SK-N-SH (cell line): ENCODE measurements around the gene ARHGDIB. TPM values are rescaled to one million over a fixed set of nuclear protein-coding genes. Genes with fewer than 3 reads are reported as not detected.

ENCODE experiments used
- CTCF ChIA-PET: fragments of 300-600, 350-600 bp; formaldehyde crosslinking; extraction: SDS; loops from one replicate; lab custom pipeline; 2021; lab: Yijun Ruan, JAX
- POLR2A ChIA-PET: fragments of 350-600 bp; sonication (Branson Sonifier 250); formaldehyde crosslinking; extraction: SDS; loops from one replicate; lab custom pipeline; 2020; ENCODE audit warnings: antibody characterized with exemption, inconsistent platforms; lab: Yijun Ruan, JAX
- DNase-seq: peaks from one replicate; pipeline ENCODE4 v3.0.0; 2012
- H2AFZ ChIP-seq: fragments of 200-600 bp; sonication (generic); 2 replicates; pipeline ENCODE4 v1.8.1; 2016; ENCODE audit warnings: antibody characterized with exemption, mild to moderate bottlenecking, low read depth
- H3F3A ChIP-seq: fragments of 200-600 bp; sonication (generic); replicated peaks from 2 replicates; pipeline ENCODE3; 2016; ENCODE audit warnings: antibody characterized with exemption, mild to moderate bottlenecking; ENCODE audit not compliant: insufficient read depth
- H3K27ac ChIP-seq, 2 experiments: fragments of 200-500 bp in 1 of 2; fragments of 200-600 bp in 1 of 2; sonication (Bioruptor generic) in 1 of 2; sonication (generic), shearing (Covaris generic) in 1 of 2; 2 replicates each; pipeline versions ENCODE4 v1.5.1 to v1.6.1; 2014 to 2016; ENCODE audit warnings: low read depth in 2 of 2, inconsistent platforms in 1 of 2, low read length in 1 of 2, mild to moderate bottlenecking in 1 of 2, mixed read lengths in 1 of 2
- H3K27me3 ChIP-seq: fragments of 200-600 bp; sonication (generic), shearing (Covaris generic); 2 replicates; pipeline ENCODE4 v1.6.1; 2016; ENCODE audit warnings: mixed run types; ENCODE audit not compliant: insufficient read depth
- H3K36me3 ChIP-seq, 2 experiments: fragments of 200-500 bp in 1 of 2; fragments of 200-600 bp in 1 of 2; sonication (Bioruptor generic) in 1 of 2; sonication (generic) in 1 of 2; replicated peaks in 1 of 2; 2 replicates each; pipeline versions ENCODE3 to v1.5.1; 2014 to 2016; ENCODE audit warnings: low read length in 1 of 2, mild to moderate bottlenecking in 1 of 2; ENCODE audit not compliant: insufficient read depth in 2 of 2, control insufficient read depth in 1 of 2
- H3K4me1 ChIP-seq, 2 experiments: fragments of 200-500 bp in 1 of 2; fragments of 200-600 bp in 1 of 2; sonication (Bioruptor generic) in 1 of 2; sonication (generic), shearing (Covaris generic) in 1 of 2; 2 replicates each; pipeline versions ENCODE4 v1.5.1 to v1.6.1; 2014 to 2016; ENCODE audit warnings: low read depth in 1 of 2, low read length in 1 of 2, mixed run types in 1 of 2; ENCODE audit not compliant: insufficient read depth in 2 of 2, control insufficient read depth in 1 of 2
- H3K4me2 ChIP-seq: fragments of 200-600 bp; sonication (generic), shearing (Covaris generic); 2 replicates; pipeline ENCODE4 v1.6.1; 2017; ENCODE audit warnings: mixed run types
- H3K4me3 ChIP-seq, 2 experiments: fragments of 200-500 bp in 1 of 2; fragments of 200-600 bp in 1 of 2; sonication (Bioruptor generic) in 1 of 2; sonication (generic), shearing (Covaris generic) in 1 of 2; 2 replicates each; pipeline versions ENCODE4 v1.5.1 to v1.8.1; 2014 to 2016; ENCODE audit warnings: low read depth in 2 of 2, inconsistent platforms in 1 of 2, low read length in 1 of 2, mild to moderate bottlenecking in 1 of 2, mixed read lengths in 1 of 2, moderate library complexity in 1 of 2
- H3K79me2 ChIP-seq: fragments of 200-600 bp; sonication (generic); 2 replicates; pipeline ENCODE4 v1.8.1; 2017; ENCODE audit warnings: mild to moderate bottlenecking; ENCODE audit not compliant: insufficient read depth
- H3K9ac ChIP-seq: fragments of 200-600 bp; sonication (generic); 2 replicates; pipeline ENCODE4 v1.6.1; 2017; ENCODE audit warnings: mixed run types
- H3K9me2 ChIP-seq: fragments of 200-600 bp; sonication (generic); 2 replicates; pipeline ENCODE4 v1.6.1; 2017; ENCODE audit warnings: mixed run types
- H3K9me3 ChIP-seq: fragments of 200-600 bp; sonication (generic); 2 replicates; pipeline ENCODE4 v1.6.1; 2017; ENCODE audit warnings: mixed run types, mild to moderate bottlenecking, moderate library complexity
- H4K20me1 ChIP-seq: fragments of 200-600 bp; sonication (generic); 2 replicates; pipeline ENCODE4 v1.6.1; 2017; ENCODE audit warnings: mild to moderate bottlenecking, mixed run types; ENCODE audit not compliant: insufficient read depth
- ELF1 ChIP-seq: IDR thresholded peaks from 2 replicates; pipeline ENCODE4 v1.4.0; 2012
- EP300 ChIP-seq, 2 experiments: IDR thresholded peaks; 2 replicates each; pipeline versions ENCODE4 v1.4.0 to v1.6.1; 2012; ENCODE audit warnings: borderline replicate concordance in 1 of 2, low read depth in 1 of 2, low read length in 1 of 2
- EZH2phosphoT487 ChIP-seq: fragments of 200-600 bp; sonication (generic); IDR thresholded peaks from 2 replicates; pipeline ENCODE4 v1.6.1; 2017; ENCODE audit warnings: low read depth, mixed run types, mild to moderate bottlenecking, antibody characterized with exemption, moderate library complexity, borderline replicate concordance
- FOSL2 ChIP-seq: IDR thresholded peaks from 2 replicates; pipeline ENCODE4 v1.4.0; 2012; ENCODE audit warnings: low read depth, mild to moderate bottlenecking, moderate library complexity, borderline replicate concordance
- JUND ChIP-seq: IDR thresholded peaks from 2 replicates; pipeline ENCODE4 v1.4.0; 2012
- MEF2A ChIP-seq: IDR thresholded peaks from 2 replicates; pipeline ENCODE4 v1.4.0; 2012; ENCODE audit warnings: low read depth, borderline replicate concordance
- MXI1 ChIP-seq: IDR thresholded peaks from 2 replicates; pipeline ENCODE4 v1.6.1; 2012; ENCODE audit warnings: mild to moderate bottlenecking, low read depth, low read length, improper control_type of control experiment
- NFIC ChIP-seq: IDR thresholded peaks from 2 replicates; pipeline ENCODE4 v1.4.0; 2012; ENCODE audit warnings: borderline replicate concordance
- NRF1 ChIP-seq: IDR thresholded peaks from 2 replicates; pipeline ENCODE4 v1.6.1; 2012; ENCODE audit warnings: low read depth, mild to moderate bottlenecking, low read length
- POLR2AphosphoS5 ChIP-seq: IDR thresholded peaks from 2 replicates; pipeline ENCODE4 v1.6.1; 2012; ENCODE audit warnings: low read depth, low read length
- RAD21 ChIP-seq: IDR thresholded peaks from 2 replicates; pipeline ENCODE4 v1.6.1; 2012; ENCODE audit warnings: mild to moderate bottlenecking, low read length
- RFX5 ChIP-seq: IDR thresholded peaks from 2 replicates; pipeline ENCODE4 v1.6.1; 2012; ENCODE audit warnings: mild to moderate bottlenecking, improper control_type of control experiment, low read length
- SMC3 ChIP-seq: IDR thresholded peaks from 2 replicates; pipeline ENCODE4 v1.6.1; 2012; ENCODE audit warnings: low read depth, low read length, improper control_type of control experiment
- TCF12 ChIP-seq: IDR thresholded peaks from 2 replicates; pipeline ENCODE4 v1.4.0; 2012
- TEAD4 ChIP-seq: IDR thresholded peaks from 2 replicates; pipeline ENCODE4 v1.4.0; 2012; ENCODE audit warnings: mild to moderate bottlenecking, borderline replicate concordance; ENCODE audit not compliant: insufficient read depth
- WGBS: methylation state at CpG from one replicate; pipeline ENCODE4 v1.1.6; 2017; ENCODE audit warnings: low lambda C conversion rate; 5-methylcytosine and 5-hydroxymethylcytosine counted together
- polyA plus RNA-seq, 3 experiments: library from polyadenylated mRNA; depleted of rRNA; stranded (reverse); fragments of >200 nt; gene quantifications; 2 replicates each; pipeline ENCODE4 v1.2.3, GENCODE V29; 2012
- TF ChIP-seq, protein P1 (sequence below): fragments of 200-600 bp; sonication (generic); IDR thresholded peaks from 2 replicates; pipeline ENCODE4 v1.6.1; 2017; ENCODE audit warnings: antibody characterized with exemption, mild to moderate bottlenecking, moderate library complexity
- TF ChIP-seq, protein P2 (sequence below): IDR thresholded peaks from 2 replicates; pipeline ENCODE4 v1.4.0; 2012; ENCODE audit warnings: low read depth
- TF ChIP-seq, protein P3 (sequence below): IDR thresholded peaks from 2 replicates; pipeline ENCODE4 v1.6.1; 2012; ENCODE audit warnings: mild to moderate bottlenecking, low read depth, low read length, moderate library complexity

Gene ARHGDIB
- polyA plus RNA-seq, 1 of the 3 experiments (the other 2 are of a cell fraction): 362 TPM

DNA sequence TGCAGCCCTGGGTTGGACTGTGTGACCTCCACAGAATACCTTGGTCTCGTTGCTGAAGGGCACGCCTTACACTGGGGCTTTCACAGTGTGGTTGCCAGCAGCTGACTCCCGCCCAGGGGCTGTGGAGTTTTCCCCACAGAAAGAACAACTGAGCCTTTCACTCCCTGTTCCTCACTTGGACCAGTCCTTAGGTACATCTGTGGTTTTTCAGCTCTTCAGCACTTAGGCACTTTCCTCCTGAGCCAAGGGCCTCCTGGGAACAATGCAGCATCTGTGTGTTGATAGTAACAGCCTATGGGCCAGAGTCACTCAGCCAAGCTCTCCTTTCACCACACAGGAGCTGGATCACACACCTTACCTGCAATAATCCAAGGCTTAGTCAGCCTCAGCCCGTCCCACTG lies 48.0 kb downstream of the ARHGDIB start:
- 86% methylated on average over 3 of the region's 4 CpGs for WGBS
- no peak for DNase-seq
- POLR2A ChIA-PET: no interaction called here

More for the DNA sequence above, 48.0 kb downstream of the ARHGDIB start:
- no peaks in the 10 kb centered on the region for H3K27me3 ChIP-seq
- CTCF ChIA-PET: interaction anchor here (0.8 kb wide), 2 partner anchors 13 to 82 kb away, joined by 3 to 4 read pairs; no protein-coding TSS in a partner anchor
- H3F3A ChIP-seq: no peaks in the 10 kb centered on the region
- no peaks in the 10 kb centered on the region for H3K36me3 ChIP-seq
- H3K4me3 ChIP-seq: no peak overlapping the region
- H3K79me2 ChIP-seq: no peaks in the 10 kb centered on the region
- H3K27ac ChIP-seq: no peak overlapping the region
- H4K20me1 ChIP-seq: no peaks in the 10 kb centered on the region
- no peak overlapping the region for H3K9ac ChIP-seq
- H3K4me2 ChIP-seq: no peak overlapping the region
- no peaks in the 10 kb centered on the region for H3K9me2 ChIP-seq
- TF ChIP-seq MEF2A (no peak), RFX5 (no peak), ELF1 (no peak), MXI1 (no peak), NRF1 (no peak), POLR2AphosphoS5 (no peak), RAD21 (no peak), TEAD4 (no peak), FOSL2 (no peak), EP300 (IDR thresholded peaks at IDR 0.05; ENCODE audit: borderline replicate concordance in 1 of 2, low read depth in 1 of 2, low read length in 1 of 2) (no peak), TCF12 (no peak), SMC3 (no peak), EZH2phosphoT487 (no peak), NFIC (no peak), JUND (no peak)
- TF ChIP-seq, protein P1, sequence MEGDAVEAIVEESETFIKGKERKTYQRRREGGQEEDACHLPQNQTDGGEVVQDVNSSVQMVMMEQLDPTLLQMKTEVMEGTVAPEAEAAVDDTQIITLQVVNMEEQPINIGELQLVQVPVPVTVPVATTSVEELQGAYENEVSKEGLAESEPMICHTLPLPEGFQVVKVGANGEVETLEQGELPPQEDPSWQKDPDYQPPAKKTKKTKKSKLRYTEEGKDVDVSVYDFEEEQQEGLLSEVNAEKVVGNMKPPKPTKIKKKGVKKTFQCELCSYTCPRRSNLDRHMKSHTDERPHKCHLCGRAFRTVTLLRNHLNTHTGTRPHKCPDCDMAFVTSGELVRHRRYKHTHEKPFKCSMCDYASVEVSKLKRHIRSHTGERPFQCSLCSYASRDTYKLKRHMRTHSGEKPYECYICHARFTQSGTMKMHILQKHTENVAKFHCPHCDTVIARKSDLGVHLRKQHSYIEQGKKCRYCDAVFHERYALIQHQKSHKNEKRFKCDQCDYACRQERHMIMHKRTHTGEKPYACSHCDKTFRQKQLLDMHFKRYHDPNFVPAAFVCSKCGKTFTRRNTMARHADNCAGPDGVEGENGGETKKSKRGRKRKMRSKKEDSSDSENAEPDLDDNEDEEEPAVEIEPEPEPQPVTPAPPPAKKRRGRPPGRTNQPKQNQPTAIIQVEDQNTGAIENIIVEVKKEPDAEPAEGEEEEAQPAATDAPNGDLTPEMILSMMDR: no peak
- TF ChIP-seq, protein P2, sequence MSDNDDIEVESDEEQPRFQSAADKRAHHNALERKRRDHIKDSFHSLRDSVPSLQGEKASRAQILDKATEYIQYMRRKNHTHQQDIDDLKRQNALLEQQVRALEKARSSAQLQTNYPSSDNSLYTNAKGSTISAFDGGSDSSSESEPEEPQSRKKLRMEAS: no peak
- TF ChIP-seq, protein P3, sequence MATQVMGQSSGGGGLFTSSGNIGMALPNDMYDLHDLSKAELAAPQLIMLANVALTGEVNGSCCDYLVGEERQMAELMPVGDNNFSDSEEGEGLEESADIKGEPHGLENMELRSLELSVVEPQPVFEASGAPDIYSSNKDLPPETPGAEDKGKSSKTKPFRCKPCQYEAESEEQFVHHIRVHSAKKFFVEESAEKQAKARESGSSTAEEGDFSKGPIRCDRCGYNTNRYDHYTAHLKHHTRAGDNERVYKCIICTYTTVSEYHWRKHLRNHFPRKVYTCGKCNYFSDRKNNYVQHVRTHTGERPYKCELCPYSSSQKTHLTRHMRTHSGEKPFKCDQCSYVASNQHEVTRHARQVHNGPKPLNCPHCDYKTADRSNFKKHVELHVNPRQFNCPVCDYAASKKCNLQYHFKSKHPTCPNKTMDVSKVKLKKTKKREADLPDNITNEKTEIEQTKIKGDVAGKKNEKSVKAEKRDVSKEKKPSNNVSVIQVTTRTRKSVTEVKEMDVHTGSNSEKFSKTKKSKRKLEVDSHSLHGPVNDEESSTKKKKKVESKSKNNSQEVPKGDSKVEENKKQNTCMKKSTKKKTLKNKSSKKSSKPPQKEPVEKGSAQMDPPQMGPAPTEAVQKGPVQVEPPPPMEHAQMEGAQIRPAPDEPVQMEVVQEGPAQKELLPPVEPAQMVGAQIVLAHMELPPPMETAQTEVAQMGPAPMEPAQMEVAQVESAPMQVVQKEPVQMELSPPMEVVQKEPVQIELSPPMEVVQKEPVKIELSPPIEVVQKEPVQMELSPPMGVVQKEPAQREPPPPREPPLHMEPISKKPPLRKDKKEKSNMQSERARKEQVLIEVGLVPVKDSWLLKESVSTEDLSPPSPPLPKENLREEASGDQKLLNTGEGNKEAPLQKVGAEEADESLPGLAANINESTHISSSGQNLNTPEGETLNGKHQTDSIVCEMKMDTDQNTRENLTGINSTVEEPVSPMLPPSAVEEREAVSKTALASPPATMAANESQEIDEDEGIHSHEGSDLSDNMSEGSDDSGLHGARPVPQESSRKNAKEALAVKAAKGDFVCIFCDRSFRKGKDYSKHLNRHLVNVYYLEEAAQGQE: no peak
- TF ChIP-seq, all 33 proteins: peak for 0
- H3K9me3 ChIP-seq: no peaks in the 10 kb centered on the region
- H3K4me1 ChIP-seq: no peaks in the 10 kb centered on the region
- no peak overlapping the region for H2AFZ ChIP-seq
